ENCODE data around the gene THRA.
A peak's percentile ranks its signal among the peaks of the same experiment; 100 is the strongest.

THRA gene, protein sequence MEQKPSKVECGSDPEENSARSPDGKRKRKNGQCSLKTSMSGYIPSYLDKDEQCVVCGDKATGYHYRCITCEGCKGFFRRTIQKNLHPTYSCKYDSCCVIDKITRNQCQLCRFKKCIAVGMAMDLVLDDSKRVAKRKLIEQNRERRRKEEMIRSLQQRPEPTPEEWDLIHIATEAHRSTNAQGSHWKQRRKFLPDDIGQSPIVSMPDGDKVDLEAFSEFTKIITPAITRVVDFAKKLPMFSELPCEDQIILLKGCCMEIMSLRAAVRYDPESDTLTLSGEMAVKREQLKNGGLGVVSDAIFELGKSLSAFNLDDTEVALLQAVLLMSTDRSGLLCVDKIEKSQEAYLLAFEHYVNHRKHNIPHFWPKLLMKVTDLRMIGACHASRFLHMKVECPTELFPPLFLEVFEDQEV

DNA sequence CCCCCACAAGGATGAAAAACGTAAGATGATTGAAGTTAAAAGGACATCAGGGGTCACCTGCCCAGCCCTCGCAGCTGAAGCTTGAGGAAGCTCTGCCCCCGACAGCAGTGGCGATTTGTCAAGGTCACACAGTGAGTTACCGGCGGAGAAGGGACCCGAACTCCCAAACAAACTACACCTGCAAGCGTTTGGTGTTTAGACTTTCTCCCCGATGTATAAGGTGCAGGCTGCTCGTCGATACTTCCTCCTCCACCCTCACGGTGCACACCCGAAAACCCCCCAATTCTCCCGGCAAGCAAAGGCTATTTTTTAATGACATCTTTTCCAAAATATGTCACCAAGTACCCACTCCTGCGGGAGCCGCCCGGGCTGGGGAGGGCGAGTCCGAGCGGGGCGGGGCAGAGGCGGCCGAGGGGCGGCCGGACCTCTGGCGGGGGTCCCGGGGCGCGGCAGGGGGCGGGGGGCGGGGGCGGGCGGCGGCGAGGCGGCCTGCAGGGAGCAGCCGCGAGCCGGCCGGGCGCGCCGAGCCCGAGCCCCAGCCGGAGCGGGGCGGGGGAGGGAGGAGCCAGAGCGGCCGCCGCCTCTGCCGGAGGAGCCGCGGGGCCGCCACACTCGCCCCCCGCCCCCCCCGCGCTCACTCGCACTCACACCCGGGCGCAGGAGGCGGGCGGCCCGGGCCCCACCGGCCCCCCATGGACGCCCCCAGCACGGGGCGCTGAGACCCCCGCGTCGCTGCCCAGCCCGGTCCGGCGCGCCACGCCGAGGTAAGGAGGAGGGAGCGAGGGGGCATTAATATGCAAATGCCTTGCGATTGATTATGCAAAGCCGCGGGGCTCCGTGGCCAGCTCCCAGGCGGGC is at the start of gene THRA:
THRA (plus strand) TSS at position 637 of the 858 bp plus-strand sequence. CDS start 11,524 bp downstream, outside the sequence.
- peak in 1 of 2 donors; percentile 55 for DNase-seq (ENCODE audit: low read depth in 2 of 2)

DNA sequence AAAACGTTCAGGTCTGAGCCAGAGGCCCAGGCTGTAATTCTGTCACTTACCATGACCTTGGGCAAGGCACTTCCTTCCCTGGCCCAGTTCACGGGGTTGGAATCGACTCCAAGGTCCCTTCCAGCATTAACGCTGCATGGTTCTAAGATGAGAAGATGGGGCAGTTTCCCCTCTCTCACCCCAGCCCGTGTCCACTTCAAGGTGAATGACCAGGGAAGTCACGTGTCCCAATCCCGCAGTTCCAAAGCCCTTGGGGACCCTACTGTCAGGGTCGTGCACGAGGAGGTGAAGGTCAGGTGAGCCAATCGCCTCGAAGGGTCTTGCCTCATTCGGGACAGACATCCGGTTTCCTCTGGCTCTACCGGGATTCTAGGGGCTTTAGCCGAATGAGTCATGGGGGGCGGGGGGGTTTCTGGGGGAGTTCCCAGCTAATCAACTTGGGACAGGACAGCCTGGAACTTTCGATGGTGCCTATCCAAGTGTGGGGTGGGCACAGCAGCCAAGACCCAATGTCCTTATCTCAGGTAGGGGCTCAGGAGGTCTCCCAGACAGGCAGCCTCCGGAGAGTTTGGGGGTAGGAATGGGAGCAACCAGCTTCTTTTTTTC is 48.3 kb upstream of the THRA start:
- DNase-seq (ENCODE audit: low read depth in 2 of 2), result no peak

GRCh38 chr17:40015005-40015997 is 47.5 kb upstream of the THRA start, which contains the start of gene CSF3:
TSS of gene CSF3 (plus strand) at chr17:40015440. CDS start at chr17:40015475, 35 bp downstream.
- no peak for DNase-seq (ENCODE audit: low read depth in 2 of 2)

GRCh38 chr17:40015998-40016985 is 46.5 kb upstream of the THRA start:
- no peak for DNase-seq (ENCODE audit: low read depth in 2 of 2)

- no peak for DNase-seq (ENCODE audit: low read depth in 2 of 2)
Observed at GRCh38 chr17:40017422-40018080, 45.2 kb upstream of the THRA start.

GRCh38 chr17:40018211-40019121 is 44.3 kb upstream of the THRA start:
- DNase-seq (ENCODE audit: low read depth in 2 of 2), result no peak

GRCh38 chr17:40019140-40019991 is 43.4 kb upstream of the THRA start:
- DNase-seq (ENCODE audit: low read depth in 2 of 2), result no peak

- DNase-seq (ENCODE audit: low read depth in 2 of 2), result no peak
Observed at GRCh38 chr17:40020146-40020545, 42.6 kb upstream of the THRA start.

- DNase-seq (ENCODE audit: low read depth in 2 of 2), result no peak
Observed at GRCh38 chr17:40021451-40021971, 41.3 kb upstream of the THRA start.

DNA sequence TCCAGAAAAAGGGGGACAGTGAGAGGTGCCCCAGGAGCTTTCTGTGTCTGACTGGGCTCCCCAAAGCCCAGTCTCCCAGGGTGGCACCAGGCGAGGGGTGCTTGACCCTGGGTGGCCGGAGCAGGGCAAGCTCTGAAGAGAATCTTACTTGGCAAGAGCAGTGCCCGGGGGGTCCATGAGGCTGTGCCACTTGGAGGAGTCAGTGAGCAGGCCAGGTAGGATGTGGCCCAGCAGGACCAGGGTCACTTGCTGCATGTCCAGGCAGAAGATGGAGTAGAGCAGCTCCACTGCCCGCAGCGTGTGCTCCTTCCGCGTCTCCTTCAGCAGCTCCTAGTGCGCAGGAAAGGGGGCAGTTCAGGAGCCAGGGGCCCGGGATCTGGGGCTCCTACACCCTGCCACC is 40.3 kb upstream of the THRA start:
- DNase-seq (ENCODE audit: low read depth in 2 of 2), result no peak

DNA sequence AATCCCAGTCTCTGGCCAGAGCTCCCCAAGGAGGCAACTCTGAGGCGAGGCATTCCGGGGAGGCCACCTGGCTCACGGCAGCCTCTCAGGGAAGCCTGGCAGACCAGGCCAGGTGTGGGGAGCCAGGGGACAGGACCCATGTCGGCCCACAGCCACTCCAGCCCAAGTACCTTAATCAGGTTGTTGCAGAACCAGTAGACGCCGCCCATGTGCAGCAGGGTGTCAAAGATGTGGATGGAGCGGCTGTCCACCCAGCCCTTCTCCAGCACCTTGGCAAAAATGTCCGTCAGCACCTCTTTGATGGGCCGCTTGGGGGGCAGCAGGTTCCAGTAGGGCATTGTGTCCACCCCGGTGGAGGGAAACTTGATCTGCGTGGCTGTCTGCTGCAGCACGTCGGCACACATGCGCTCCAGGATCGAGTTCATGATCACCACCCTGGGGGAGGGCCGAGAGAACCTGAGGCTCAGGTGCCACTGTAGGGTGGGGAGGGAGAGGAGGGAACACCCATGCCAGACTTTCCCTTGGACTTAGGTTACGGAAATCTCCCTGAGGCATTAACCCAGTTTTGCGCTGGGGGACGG is 39.7 kb upstream of the THRA start:
- DNase-seq (ENCODE audit: low read depth in 2 of 2), result no peak

DNA sequence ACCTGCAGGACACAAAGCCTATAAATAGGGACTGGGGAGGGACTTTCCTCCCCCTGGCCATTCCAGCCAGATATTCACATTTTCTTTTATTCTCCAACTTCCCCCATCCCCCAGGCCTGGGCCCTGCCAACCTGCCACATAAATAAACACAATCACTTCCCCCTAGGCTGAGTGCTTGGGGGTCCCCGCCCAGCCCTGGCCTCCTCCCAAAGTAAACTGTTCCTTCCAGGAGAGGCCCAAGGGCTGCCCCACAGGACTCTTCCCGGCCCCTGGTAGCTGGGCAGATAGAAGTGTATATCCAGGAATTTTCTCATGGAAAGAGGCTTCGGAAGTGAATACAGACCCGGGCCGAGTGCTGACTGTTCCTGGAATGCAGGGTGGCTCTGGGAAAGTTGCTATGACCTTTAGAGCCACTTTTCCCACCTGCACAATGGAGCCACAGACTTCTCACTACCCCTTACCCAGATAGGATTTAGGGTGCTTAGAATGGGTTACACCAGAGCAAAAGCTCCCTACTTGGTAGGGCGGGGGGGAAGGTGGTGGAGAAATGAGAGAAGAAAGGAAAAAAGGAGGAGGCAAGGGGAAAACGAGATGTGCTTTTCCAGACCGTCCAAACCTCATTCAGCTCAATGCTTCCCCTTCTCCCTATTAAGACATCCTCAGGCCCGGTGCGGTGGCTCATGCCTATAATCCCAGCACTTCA is 39.0 kb upstream of the THRA start:
- DNase-seq (ENCODE audit: low read depth in 2 of 2), result no peak

DNA sequence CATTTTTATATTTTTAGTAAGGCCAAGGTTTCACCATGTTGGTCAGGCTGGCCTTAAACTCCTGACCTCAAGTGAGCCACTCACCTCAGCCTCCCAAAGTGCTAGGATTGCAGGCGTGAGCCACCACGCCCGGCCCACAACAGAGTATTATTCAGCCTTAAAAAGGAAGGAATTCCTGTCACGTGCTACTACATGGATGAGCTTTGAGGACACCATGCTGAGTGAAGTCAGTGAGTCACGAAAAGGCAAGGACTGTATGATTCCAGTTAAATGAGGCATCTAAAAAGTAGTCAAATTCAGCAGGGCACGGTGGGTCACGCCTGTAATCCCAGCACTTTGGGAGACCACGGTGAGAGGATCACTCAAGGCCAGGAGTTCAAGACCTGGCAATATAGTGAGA is 37.9 kb upstream of the THRA start:
- DNase-seq (ENCODE audit: low read depth in 2 of 2), result no peak

DNA sequence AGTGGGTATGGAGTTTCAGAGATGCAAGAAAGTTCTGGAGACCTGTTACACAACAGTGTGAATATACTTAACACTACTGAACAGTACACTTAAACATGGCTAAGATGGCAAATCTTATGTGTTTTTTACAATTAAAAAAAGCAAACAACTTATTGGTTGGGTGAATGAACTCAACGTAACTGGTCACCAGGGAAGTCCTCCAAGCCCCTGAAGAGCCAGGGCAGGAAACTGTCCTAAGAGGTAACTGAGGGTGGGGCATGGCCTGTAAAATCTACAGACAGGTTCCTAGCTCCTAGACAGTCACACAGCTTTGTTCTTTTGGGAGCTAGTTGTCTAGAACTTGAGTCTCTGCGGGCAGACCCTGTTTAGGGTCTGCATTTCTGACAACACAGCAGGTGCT is 37.2 kb upstream of the THRA start:
- DNase-seq (ENCODE audit: low read depth in 2 of 2), result no peak

GRCh38 chr17:40025991-40026815 is 36.6 kb upstream of the THRA start:
- no peak for DNase-seq (ENCODE audit: low read depth in 2 of 2)

All from stimulated activated CD4-positive, alpha-beta T cell treated with anti-CD3 and anti-CD28 coated beads, Interleukin-15, amount 100 ng/mL, for 48 hours (primary cell).